Gastroesophageal sphincter (tissue), 4 donors: Measurements from ENCODE around the gene PTPRK. TPM values are rescaled to one million over a fixed set of nuclear protein-coding genes. Genes with fewer than 3 reads are reported as not detected.

ENCODE experiments used
- ATAC-seq: fragments of 150-250 bp; one replicate; pipeline ENCODE4 v1.9.1; 2016; ENCODE audit warnings: mild to moderate bottlenecking, moderate library complexity
- H3K27ac ChIP-seq, 4 donors: fragments of 200-600 bp; sonication (generic) in 3 of 4; 1 replicate in 3 of 4; 2 replicates in 1 of 4; pipeline ENCODE4 v1.5.1; 2016 to 2019
- H3K27me3 ChIP-seq: fragments of 200-600 bp; sonication (generic); one replicate; pipeline ENCODE4 v1.5.1; 2019
- H3K36me3 ChIP-seq, 2 donors: fragments of 200-600 bp; sonication (generic); one replicate each; pipeline ENCODE4 v1.5.1; 2019; ENCODE audit warnings: control low read depth in 1 of 2
- H3K4me1 ChIP-seq, 3 donors: fragments of 200-600 bp; sonication (generic); 1 replicate in 2 of 3; 2 replicates in 1 of 3; pipeline ENCODE4 v1.5.1; 2016 to 2019; ENCODE audit warnings: control low read depth in 2 of 3
- H3K4me3 ChIP-seq, 2 donors: fragments of 200-600 bp; sonication (generic); one replicate each; pipeline ENCODE4 v1.5.1; 2019; ENCODE audit warnings: mild to moderate bottlenecking in 1 of 2, moderate library complexity in 1 of 2
- H3K9me3 ChIP-seq, 3 donors: fragments of 200-600 bp; sonication (generic); one replicate each; pipeline ENCODE4 v1.5.1; 2017 to 2019; ENCODE audit warnings: control low read depth in 2 of 3
- EP300 ChIP-seq: sonication (generic); formaldehyde crosslinking; IDR thresholded peaks from one replicate; pipeline ENCODE4 v1.6.1; 2017; ENCODE audit warnings: antibody characterized with exemption, mild to moderate bottlenecking
- POLR2A ChIP-seq, 2 donors: fragments of 450-650 bp; IDR thresholded peaks; one replicate each; pipeline ENCODE4 v1.6.1; 2017; ENCODE audit warnings: antibody characterized with exemption in 2 of 2, mild to moderate bottlenecking in 2 of 2, moderate library complexity in 1 of 2
- POLR2AphosphoS5 ChIP-seq: sonication (generic); formaldehyde crosslinking; IDR thresholded peaks from one replicate; pipeline ENCODE4 v1.6.1; 2017; ENCODE audit warnings: antibody characterized with exemption
- WGBS, 2 donors: methylation state at CpG; one replicate each; pipeline ENCODE4 v1.1.5; 2018; ENCODE audit warnings: low coverage in 1 of 2; 5-methylcytosine and 5-hydroxymethylcytosine counted together
- total RNA-seq, 4 donors: library from RNA; depleted of rRNA; stranded (reverse); fragments of >200 nt; gene quantifications; one replicate each; pipeline ENCODE4 v1.1.0, GENCODE V29; 2016
- TF ChIP-seq, protein P1 (sequence below), 4 experiments: fragments of 200-600 bp in 2 of 4; fragments of 450-650 bp in 2 of 4; sonication (generic) in 1 of 4; IDR thresholded peaks; one replicate each; pipeline ENCODE4 v1.5.1; 2017 to 2019; ENCODE audit warnings: antibody characterized with exemption in 4 of 4, mild to moderate bottlenecking in 2 of 4, moderate library complexity in 2 of 4

The PTPRK gene
- total RNA-seq, 4 donors from 2014 or later = 42.0 to 47.6 (median 45.8) TPM

DNA sequence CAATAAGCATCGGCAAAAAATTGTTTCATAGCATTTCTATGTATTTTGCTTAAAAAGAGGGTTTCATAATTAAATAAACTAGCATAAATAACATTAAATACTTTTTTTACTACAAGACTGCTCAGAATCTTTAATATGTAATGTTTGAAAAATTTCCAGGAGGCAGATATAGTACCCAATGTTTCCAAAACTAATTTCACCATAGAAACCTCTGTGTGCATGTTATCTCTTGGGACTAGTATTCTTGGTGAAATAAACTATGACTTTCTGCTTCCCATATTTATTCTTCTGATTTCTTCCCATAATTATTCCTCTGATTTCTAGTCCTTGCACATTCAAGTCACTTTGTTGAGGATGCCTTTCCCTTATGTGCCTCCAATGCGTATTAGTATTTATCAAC, 94.5 kb downstream of the PTPRK start:
- no peak overlapping the region for H3K4me3 ChIP-seq
- peaks cover 0 to 26% (median 0%) of the 10 kb centered on the region in 3 donors for H3K4me1 ChIP-seq
- no peaks in the 10 kb centered on the region for H3K36me3 ChIP-seq
- no peak for TF ChIP-seq POLR2AphosphoS5
- no peak for TF ChIP-seq EP300
- TF ChIP-seq, protein P1, sequence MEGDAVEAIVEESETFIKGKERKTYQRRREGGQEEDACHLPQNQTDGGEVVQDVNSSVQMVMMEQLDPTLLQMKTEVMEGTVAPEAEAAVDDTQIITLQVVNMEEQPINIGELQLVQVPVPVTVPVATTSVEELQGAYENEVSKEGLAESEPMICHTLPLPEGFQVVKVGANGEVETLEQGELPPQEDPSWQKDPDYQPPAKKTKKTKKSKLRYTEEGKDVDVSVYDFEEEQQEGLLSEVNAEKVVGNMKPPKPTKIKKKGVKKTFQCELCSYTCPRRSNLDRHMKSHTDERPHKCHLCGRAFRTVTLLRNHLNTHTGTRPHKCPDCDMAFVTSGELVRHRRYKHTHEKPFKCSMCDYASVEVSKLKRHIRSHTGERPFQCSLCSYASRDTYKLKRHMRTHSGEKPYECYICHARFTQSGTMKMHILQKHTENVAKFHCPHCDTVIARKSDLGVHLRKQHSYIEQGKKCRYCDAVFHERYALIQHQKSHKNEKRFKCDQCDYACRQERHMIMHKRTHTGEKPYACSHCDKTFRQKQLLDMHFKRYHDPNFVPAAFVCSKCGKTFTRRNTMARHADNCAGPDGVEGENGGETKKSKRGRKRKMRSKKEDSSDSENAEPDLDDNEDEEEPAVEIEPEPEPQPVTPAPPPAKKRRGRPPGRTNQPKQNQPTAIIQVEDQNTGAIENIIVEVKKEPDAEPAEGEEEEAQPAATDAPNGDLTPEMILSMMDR (IDR thresholded peaks at IDR 0.05) = no peak
- TF ChIP-seq POLR2A (IDR thresholded peaks at IDR 0.05) = no peak
- WGBS, 2 donors = 63 to 81% methylated on average over 2 of the region's 2 CpGs
- no peak overlapping the region for H3K27ac ChIP-seq
- no peak for ATAC-seq
- H3K27me3 ChIP-seq = no peaks in the 10 kb centered on the region
- no peaks in the 10 kb centered on the region for H3K9me3 ChIP-seq

DNA sequence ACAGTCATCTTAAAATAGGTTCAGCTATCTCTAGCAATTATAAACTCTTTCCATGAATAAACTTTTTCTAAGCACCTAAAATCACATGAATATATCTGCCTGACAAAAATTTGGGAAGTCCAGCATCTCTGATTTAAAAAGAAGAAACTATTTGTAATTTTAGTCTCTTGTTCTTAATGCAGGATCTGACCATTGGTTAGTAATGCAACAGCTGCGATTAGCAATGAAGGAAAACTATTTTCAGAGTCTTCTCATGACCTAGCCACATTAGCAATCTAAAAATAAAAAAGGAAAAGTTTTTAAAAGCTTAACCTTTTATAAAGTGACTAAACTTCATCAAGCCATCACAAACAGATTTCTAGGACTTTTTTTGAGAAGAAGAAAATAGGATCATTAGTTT, 97.5 kb downstream of the PTPRK start:
- 9 to 75% methylated on average over 1 of the region's 1 CpG for WGBS, 2 donors
- no peak overlapping the region for H3K4me3 ChIP-seq
- no peaks in the 10 kb centered on the region for H3K36me3 ChIP-seq
- no peak for ATAC-seq
- H3K27me3 ChIP-seq = no peaks in the 10 kb centered on the region
- H3K9me3 ChIP-seq = no peaks in the 10 kb centered on the region
- peaks cover 0 to 30% (median 0%) of the 10 kb centered on the region in 3 donors for H3K4me1 ChIP-seq
- TF ChIP-seq, protein P1 (IDR thresholded peaks at IDR 0.05) = no peak
- TF ChIP-seq EP300 = no peak
- TF ChIP-seq POLR2A (IDR thresholded peaks at IDR 0.05) = no peak
- no peak overlapping the region for H3K27ac ChIP-seq

DNA sequence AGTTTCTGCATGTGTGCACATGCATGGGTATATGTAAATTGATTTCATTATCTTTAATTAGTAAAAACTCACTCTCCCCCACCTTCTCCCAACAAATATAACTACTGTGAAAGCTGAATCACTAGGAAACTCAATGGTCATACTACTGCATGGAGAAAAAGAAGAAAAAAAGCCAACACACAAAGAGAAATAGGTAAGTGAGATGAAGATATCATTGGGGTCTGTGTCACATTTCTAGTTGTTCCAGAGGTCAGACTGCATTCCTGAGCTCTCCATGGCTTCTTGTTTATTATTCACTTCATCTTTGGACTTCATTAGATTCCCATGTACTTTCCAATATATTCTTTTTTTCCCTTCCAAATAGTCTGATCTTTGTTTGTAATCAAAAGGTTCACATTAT, 98.2 kb downstream of the PTPRK start:
- TF ChIP-seq EP300 = no peak
- no peak for TF ChIP-seq POLR2A (IDR thresholded peaks at IDR 0.05)
- TF ChIP-seq, protein P1 (IDR thresholded peaks at IDR 0.05) = no peak
- TF ChIP-seq POLR2AphosphoS5 = no peak
- H3K9me3 ChIP-seq = no peaks in the 10 kb centered on the region
- H3K4me1 ChIP-seq = peaks cover 0 to 31% (median 0%) of the 10 kb centered on the region in 3 donors
- H3K27ac ChIP-seq = no peak overlapping the region
- no peak overlapping the region for H3K4me3 ChIP-seq
- no peaks in the 10 kb centered on the region for H3K36me3 ChIP-seq
- H3K27me3 ChIP-seq = no peaks in the 10 kb centered on the region
- no peak for ATAC-seq

DNA sequence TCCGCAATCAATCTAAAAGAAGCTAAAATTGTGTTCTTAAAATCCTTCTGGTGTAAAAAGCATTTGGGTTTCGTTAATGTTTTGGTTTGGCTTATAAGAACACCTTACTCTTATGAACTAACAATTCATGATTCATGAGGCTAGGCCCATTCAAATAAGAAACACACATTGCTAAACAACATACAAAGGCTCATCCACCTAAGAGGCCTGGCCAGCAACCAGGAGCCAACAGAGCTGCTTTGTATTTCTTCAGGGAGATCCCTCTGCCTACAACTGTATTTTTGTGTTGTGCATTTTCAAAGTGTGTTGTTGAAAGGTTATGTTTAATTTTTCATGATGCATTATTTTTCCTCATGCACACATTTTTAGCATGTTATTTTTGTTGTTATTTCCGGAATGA, 98.6 kb downstream of the PTPRK start:
- Histone ChIP-seq H3K4me3 (no peak overlapping the region), H3K27ac (no peak overlapping the region), H3K9me3 (no peaks in the 10 kb centered on the region), H3K36me3 (no peaks in the 10 kb centered on the region), H3K4me1 (peaks cover 0 to 27% (median 0%) of the 10 kb centered on the region in 3 donors), H3K27me3 (no peaks in the 10 kb centered on the region)
- 90 to 97% methylated on average over 3 of the region's 3 CpGs for WGBS, 2 donors
- no peak for ATAC-seq
- TF ChIP-seq, protein P1 (IDR thresholded peaks at IDR 0.05) = no peak
- TF ChIP-seq POLR2AphosphoS5 = no peak
- TF ChIP-seq POLR2A (IDR thresholded peaks at IDR 0.05) = no peak
- no peak for TF ChIP-seq EP300

DNA sequence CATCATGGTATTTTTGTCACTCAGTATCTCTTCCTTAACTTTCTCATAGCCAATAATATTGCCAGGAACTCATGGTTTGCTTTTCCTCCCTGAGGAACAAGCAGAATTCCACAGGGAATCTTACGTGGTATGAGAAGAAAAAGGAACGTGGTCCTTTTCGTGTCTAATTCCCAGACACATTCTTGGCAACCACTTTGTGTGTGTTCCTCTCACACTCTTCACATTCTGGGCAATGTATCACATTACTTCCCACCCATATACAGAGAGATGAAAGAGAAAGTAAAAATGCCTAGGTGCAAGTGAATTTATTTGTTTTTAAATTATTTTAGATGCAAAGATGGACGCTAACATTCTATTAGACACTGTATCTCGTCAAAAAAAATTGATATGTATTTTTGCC, 102.7 kb downstream of the PTPRK start:
- peak; percentile 48 for ATAC-seq

More for the DNA sequence above, 102.7 kb downstream of the PTPRK start:
- 40 to 45% methylated on average over 5 of the region's 5 CpGs for WGBS, 2 donors
- peaks cover 0 to 13% (median 0%) of the 10 kb centered on the region in 3 donors for H3K4me1 ChIP-seq
- no peak overlapping the region for H3K4me3 ChIP-seq
- TF ChIP-seq, protein P1 (IDR thresholded peaks at IDR 0.05) = no peak
- TF ChIP-seq EP300 = no peak
- TF ChIP-seq POLR2A (IDR thresholded peaks at IDR 0.05) = no peak
- no peaks in the 10 kb centered on the region for H3K9me3 ChIP-seq
- H3K27ac ChIP-seq = no peak overlapping the region
- no peaks in the 10 kb centered on the region for H3K27me3 ChIP-seq
- no peaks in the 10 kb centered on the region for H3K36me3 ChIP-seq
